Measurements from ENCODE around the gene SLC12A2. TPM values are rescaled to one million over a fixed set of nuclear protein-coding genes. Genes with fewer than 3 reads are reported as not detected.

SLC12A2 gene
- total and polyA plus RNA-seq, 9 of the 15 experiments (the other 6 are each of a cell fraction or from before 2014, with no cell fraction given): 5.1 to 20.3 (median 12.6) TPM

DNA sequence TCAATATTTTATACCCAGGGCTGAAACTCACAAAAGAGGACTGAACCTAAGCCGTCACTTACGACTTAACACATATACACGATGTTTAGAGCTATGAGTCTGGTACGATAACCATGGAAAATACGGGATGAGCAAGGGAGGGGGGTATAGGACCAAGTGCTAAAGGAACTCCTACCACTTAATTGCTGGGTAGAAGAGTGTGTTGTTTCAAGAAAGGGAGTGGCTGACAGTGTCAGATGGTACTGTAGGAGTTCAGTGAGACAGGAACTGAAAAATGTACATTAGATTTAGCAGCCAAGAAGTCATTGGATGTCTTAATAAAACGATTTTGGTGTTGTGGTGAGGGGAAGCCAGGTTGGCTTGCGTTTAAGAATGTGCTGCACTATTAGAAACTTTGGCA lies 21.6 kb downstream of the SLC12A2 start (continued):
- TF ChIP-seq, protein P1, sequence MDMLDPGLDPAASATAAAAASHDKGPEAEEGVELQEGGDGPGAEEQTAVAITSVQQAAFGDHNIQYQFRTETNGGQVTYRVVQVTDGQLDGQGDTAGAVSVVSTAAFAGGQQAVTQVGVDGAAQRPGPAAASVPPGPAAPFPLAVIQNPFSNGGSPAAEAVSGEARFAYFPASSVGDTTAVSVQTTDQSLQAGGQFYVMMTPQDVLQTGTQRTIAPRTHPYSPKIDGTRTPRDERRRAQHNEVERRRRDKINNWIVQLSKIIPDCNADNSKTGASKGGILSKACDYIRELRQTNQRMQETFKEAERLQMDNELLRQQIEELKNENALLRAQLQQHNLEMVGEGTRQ (CRISPR knock-in tag; IDR thresholded peaks at IDR 0.05): no peak
- TF ChIP-seq ELF1 (tag; IDR thresholded peaks at IDR 0.05) (no peak), ZBTB40 (IDR thresholded peaks at IDR 0.05) (no peak), ZBTB40 (CRISPR knock-in tag; IDR thresholded peaks at IDR 0.05) (no peak)
